Thyroid gland (tissue), 4 donors: ENCODE data around the gene PSMD1.
A peak's percentile ranks its signal among the peaks of the same experiment; 100 is the strongest.

Source experiments
- CTCF ChIP-seq, 6 experiments: fragments of 200-600 bp in 3 of 6; fragments of 450-650 bp in 3 of 6; sonication (generic) in 3 of 6; IDR thresholded peaks; one replicate each; pipeline ENCODE4 v1.5.1; 2016 to 2019; ENCODE audit warnings: antibody characterized with exemption in 6 of 6, mild to moderate bottlenecking in 2 of 6, inconsistent platforms in 1 of 6, moderate library complexity in 1 of 6
- POLR2A ChIP-seq, 2 donors: fragments of 450-650 bp; IDR thresholded peaks; one replicate each; pipeline ENCODE4 v1.6.1; 2017; ENCODE audit warnings: antibody characterized with exemption in 2 of 2, mild to moderate bottlenecking in 2 of 2, moderate library complexity in 1 of 2

GRCh38 chr2:231198291-231199173, 141.9 kb downstream of the PSMD1 start, which contains the start of gene ARMC9:
- TF ChIP-seq POLR2A (IDR thresholded peaks at IDR 0.05): peak in 1 of 2 donors; percentile 69
- peak in 1 of 6 experiments; percentile 15 for TF ChIP-seq CTCF (IDR thresholded peaks at IDR 0.05)
